ENCODE measurements around the gene ARHGAP8. TPM values are rescaled to one million over a fixed set of nuclear protein-coding genes. Genes with fewer than 3 reads are reported as not detected.

Gene ARHGAP8
- total RNA-seq, 1 donor from 2014 or later = not detected

- Histone ChIP-seq H3K4me3 (no peak overlapping the region), H3K9me3 (replicated peaks) (peaks cover 14% of the 10 kb centered on the region), H3K27me3 (ENCODE audit: low read depth) (peaks cover 40% of the 10 kb centered on the region), H3K4me1 (no peaks in the 10 kb centered on the region), H3K27ac (replicated peaks) (no peak overlapping the region), H3K36me3 (no peaks in the 10 kb centered on the region)
- no peak for TF ChIP-seq CTCF (IDR thresholded peaks at IDR 0.05; ENCODE audit: borderline replicate concordance)
- intact Hi-C loops (cut with micrococcal nuclease) = no loop called here
- DNase-seq = no peak
These were observed 33.8 kb downstream of the ARHGAP8 start for GRCh38 chr22:44786136-44786535.

GRCh38 chr22:44786610-44787009, 34.2 kb downstream of the ARHGAP8 start:
- no peak for TF ChIP-seq CTCF (IDR thresholded peaks at IDR 0.05; ENCODE audit: borderline replicate concordance)
- H3K27me3 ChIP-seq (ENCODE audit: low read depth) = peaks cover 38% of the 10 kb centered on the region
- DNase-seq = no peak

GRCh38 chr22:44787832-44788231, 35.5 kb downstream of the ARHGAP8 start:
- Histone ChIP-seq H3K27ac (replicated peaks) (no peak overlapping the region), H3K9me3 (replicated peaks) (peaks cover 14% of the 10 kb centered on the region), H3K4me1 (no peaks in the 10 kb centered on the region), H3K36me3 (no peaks in the 10 kb centered on the region), H3K4me3 (no peak overlapping the region), H3K27me3 (ENCODE audit: low read depth) (peaks cover 27% of the 10 kb centered on the region)
- intact Hi-C loops (cut with micrococcal nuclease) = no loop called here
- no peak for DNase-seq
- TF ChIP-seq CTCF (IDR thresholded peaks at IDR 0.05; ENCODE audit: borderline replicate concordance) = no peak

More at GRCh38 chr22:44786610-44787009, 34.2 kb downstream of the ARHGAP8 start:
- Histone ChIP-seq H3K4me1 (no peaks in the 10 kb centered on the region), H3K36me3 (no peaks in the 10 kb centered on the region), H3K4me3 (no peak overlapping the region), H3K9me3 (replicated peaks) (peaks cover 14% of the 10 kb centered on the region), H3K27ac (replicated peaks) (no peak overlapping the region)
- intact Hi-C loops (cut with micrococcal nuclease) = no loop called here

GRCh38 chr22:44793106-44793505, 40.7 kb downstream of the ARHGAP8 start:
- Histone ChIP-seq H3K27me3 (ENCODE audit: low read depth) (peaks cover 39% of the 10 kb centered on the region), H3K4me1 (no peaks in the 10 kb centered on the region), H3K9me3 (replicated peaks) (peaks cover 14% of the 10 kb centered on the region), H3K27ac (replicated peaks) (no peak overlapping the region), H3K36me3 (no peaks in the 10 kb centered on the region), H3K4me3 (no peak overlapping the region)
- DNase-seq = no peak
- TF ChIP-seq CTCF (IDR thresholded peaks at IDR 0.05; ENCODE audit: borderline replicate concordance) = no peak
- intact Hi-C loops (cut with micrococcal nuclease) = no loop called here

GRCh38 chr22:44793506-44794172, 41.3 kb downstream of the ARHGAP8 start:
- Histone ChIP-seq H3K27me3 (ENCODE audit: low read depth) (peaks cover 44% of the 10 kb centered on the region), H3K4me1 (no peaks in the 10 kb centered on the region), H3K36me3 (no peaks in the 10 kb centered on the region), H3K27ac (replicated peaks) (no peak overlapping the region), H3K9me3 (replicated peaks) (peaks cover 14% of the 10 kb centered on the region), H3K4me3 (no peak overlapping the region)
- no peak for DNase-seq
- TF ChIP-seq CTCF (IDR thresholded peaks at IDR 0.05; ENCODE audit: borderline replicate concordance) = no peak
- intact Hi-C loops (cut with micrococcal nuclease) = no loop called here
